A549 (cell line): Measurements from ENCODE around the gene XKR3. TPM values are rescaled to one million over a fixed set of nuclear protein-coding genes. Genes with fewer than 3 reads are reported as not detected.

Experiments
- ATAC-seq, 2 experiments: fragments of 200-7000 bp in 1 of 2; fragments of >200 bp in 1 of 2; cut with Nextera tagmentation in 1 of 2; cut with Tn5 transposase in 1 of 2; 3 replicates each; pipeline versions ENCODE4 v1.8.0 to v1.9.1; 2018 to 2020; ENCODE audit warnings: mild to moderate bottlenecking in 1 of 2, moderate library complexity in 1 of 2
- CTCF ChIA-PET: fragments of 300-600 bp; sonication (Branson Sonifier 250); formaldehyde crosslinking; extraction: SDS; loops from one replicate; lab custom pipeline; 2021; ENCODE audit warnings: antibody characterized with exemption, inconsistent platforms; lab: Yijun Ruan, JAX
- POLR2A ChIA-PET: fragments of 350-600 bp; formaldehyde crosslinking; extraction: SDS; loops from one replicate; lab custom pipeline; 2021; ENCODE audit warnings: antibody characterized with exemption, inconsistent platforms; lab: Yijun Ruan, JAX
- DNase-seq, 2 experiments: peaks; one replicate each; pipeline versions ENCODE4 v3.0.0 to v3.0.0-alpha.2; 2011 to 2016; ENCODE audit warnings: low read depth in 1 of 2, low spot score in 1 of 2
- FAIRE-seq: peaks from 2 replicates; lab custom pipeline; 2011; peaks lifted over from hg19 to GRCh38; lab: Jason Lieb, UNC
- H3K27ac ChIP-seq, 2 experiments: fragments of >200 bp; sonication (Bioruptor Twin); formaldehyde crosslinking; 3 replicates each; pipeline ENCODE4 v1.5.1; 2016 to 2017
- H3K4me1 ChIP-seq: fragments of >200 bp; sonication (Bioruptor Twin); formaldehyde crosslinking; 3 replicates; pipeline ENCODE4 v1.6.1; 2016
- H3K4me2 ChIP-seq: fragments of >200 bp; sonication (Bioruptor Twin); formaldehyde crosslinking; 3 replicates; pipeline ENCODE4 v1.6.1; 2016
- H3K4me3 ChIP-seq: fragments of >200 bp; sonication (Bioruptor Twin); formaldehyde crosslinking; 3 replicates; pipeline ENCODE4 v1.5.1; 2016
- H3K9me3 ChIP-seq: fragments of >200 bp; sonication (Bioruptor Twin); formaldehyde crosslinking; 3 replicates; pipeline ENCODE4 v1.6.1; 2016
- CHD4 ChIP-seq: fragments of 200-600 bp; sonication (generic); IDR thresholded peaks from 2 replicates; pipeline ENCODE4 v1.6.1; 2016; ENCODE audit warnings: antibody characterized with exemption, mild to moderate bottlenecking, borderline replicate concordance
- ESRRA ChIP-seq: fragments of 150-350 bp; IDR thresholded peaks from 2 replicates; pipeline ENCODE4 v1.6.1; 2014; ENCODE audit warnings: mild to moderate bottlenecking, low read length, borderline replicate concordance
- FOSL2 ChIP-seq, 2 experiments: fragments of 450-650 bp in 1 of 2; fragments of >200 bp in 1 of 2; sonication (Bioruptor Twin) in 1 of 2; formaldehyde crosslinking; IDR thresholded peaks; 2 replicates each; pipeline versions ENCODE4 v1.5.0 to v1.6.1; 2016 to 2020; ENCODE audit warnings: mild to moderate bottlenecking in 1 of 2, moderate library complexity in 1 of 2
- FOXS1 ChIP-seq: fragments of 250-450 bp; sonication (Bioruptor Pico); IDR thresholded peaks from 2 replicates; pipeline ENCODE4 v1.5.0; 2020; ENCODE audit warnings: mild to moderate bottlenecking, moderate library complexity
- HDAC2 ChIP-seq: fragments of 200-600 bp; sonication (generic); IDR thresholded peaks from 2 replicates; pipeline ENCODE4 v1.6.1; 2016
- HES2 ChIP-seq: fragments of >200 bp; sonication (Bioruptor Twin); formaldehyde crosslinking; IDR thresholded peaks from 2 replicates; pipeline ENCODE4 v1.6.1; 2016
- HEYL ChIP-seq: fragments of 250-450 bp; sonication (Bioruptor Pico); IDR thresholded peaks from 2 replicates; pipeline ENCODE4 v1.8.0; 2021; ENCODE audit warnings: mild to moderate bottlenecking, moderate library complexity
- HOXA7 ChIP-seq: fragments of 250-450 bp; sonication (Bioruptor Pico); IDR thresholded peaks from 2 replicates; pipeline ENCODE4 v1.5.0; 2020; ENCODE audit warnings: mild to moderate bottlenecking, moderate library complexity
- HOXB5 ChIP-seq: fragments of 250-450 bp; sonication (Bioruptor Pico); IDR thresholded peaks from 2 replicates; pipeline ENCODE4 v1.5.0; 2020; ENCODE audit warnings: mild to moderate bottlenecking, moderate library complexity
- KDM1A ChIP-seq: fragments of 200-600 bp; sonication (generic); IDR thresholded peaks from 2 replicates; pipeline ENCODE4 v1.6.1; 2016; ENCODE audit warnings: low read depth, mild to moderate bottlenecking
- MAX ChIP-seq: IDR thresholded peaks from 2 replicates; pipeline ENCODE4 v1.6.1; 2012
- POLR2AphosphoS2 ChIP-seq: conservative IDR thresholded peaks from 2 replicates; pipeline ENCODE4 v1.6.1; 2012; ENCODE audit warnings: low read length, improper control_type of control experiment, inconsistent platforms
- RAD21 ChIP-seq, 2 experiments: fragments of >200 bp in 1 of 2; sonication (Bioruptor Twin) in 1 of 2; formaldehyde crosslinking in 1 of 2; IDR thresholded peaks in 1 of 2; conservative IDR thresholded peaks in 1 of 2; 2 replicates in 1 of 2; 3 replicates in 1 of 2; pipeline ENCODE4 v1.6.1; 2012 to 2018; ENCODE audit warnings: inconsistent platforms in 1 of 2
- RFX5 ChIP-seq: fragments of 450-650 bp; IDR thresholded peaks from 2 replicates; pipeline ENCODE4 v1.7.1; 2014; ENCODE audit warnings: antibody characterized with exemption, mild to moderate bottlenecking, moderate library complexity
- RNF2 ChIP-seq: fragments of 200-600 bp; sonication (generic); IDR thresholded peaks from 2 replicates; pipeline ENCODE4 v1.6.1; 2016; ENCODE audit warnings: low read depth, mild to moderate bottlenecking, antibody characterized with exemption, moderate library complexity, borderline replicate concordance
- ZFP36 ChIP-seq: fragments of 450-650 bp; IDR thresholded peaks from 2 replicates; pipeline ENCODE4 v1.6.1; 2014; ENCODE audit warnings: borderline replicate concordance; ENCODE audit not compliant: partially characterized antibody
- WGBS: methylation state at CpG from one replicate; pipeline ENCODE4 v1.1.6; 2017; ENCODE audit errors: missing lambda C conversion rate; 5-methylcytosine and 5-hydroxymethylcytosine counted together
- polyA plus RNA-seq, 4 experiments: library from polyadenylated mRNA; depleted of rRNA in 3 of 4; stranded (reverse); fragments of >200 nt; fragmentation: RNase III in 1 of 4; extraction: RNeasy Plus Mini Kit Qiagen cat#74134 plus additional on column Dnase treatment in 1 of 4; gene quantifications; 2 replicates in 3 of 4; 3 replicates in 1 of 4; pipeline ENCODE4 v1.2.3, GENCODE V29; 2011 to 2017

Gene XKR3
- polyA plus RNA-seq, 2 of the 4 experiments (the other 2 are of a cell fraction) = not detected

- no peak for TF ChIP-seq HOXA7 (CRISPR knock-in tag)
- no peak for TF ChIP-seq FOXS1
- TF ChIP-seq HDAC2 = no peak
- no peak for TF ChIP-seq MAX
- TF ChIP-seq ZFP36 = no peak
- no peak for TF ChIP-seq HES2
- no peak for TF ChIP-seq CHD4
- TF ChIP-seq RNF2 = no peak
- POLR2A ChIA-PET = no interaction called here
- H3K4me3 ChIP-seq = no peak overlapping the region
- no peak for DNase-seq
- CTCF ChIA-PET = no interaction called here
- H3K4me1 ChIP-seq = no peaks in the 10 kb centered on the region
- FAIRE-seq = no peak
- no peak overlapping the region for H3K27ac ChIP-seq
- no peaks in the 10 kb centered on the region for H3K9me3 ChIP-seq
- ATAC-seq = no peak
- H3K4me2 ChIP-seq = no peak overlapping the region
Measured at GRCh38 chr22:16819249-16819648, 6.0 kb downstream of the XKR3 start.

GRCh38 chr22:16818538-16818937 lies 6.7 kb downstream of the XKR3 start:
- ChIA-PET POLR2A (no interaction called here), CTCF (no interaction called here)
- TF ChIP-seq ESRRA (no peak), HDAC2 (no peak), POLR2AphosphoS2 (no peak), RFX5 (no peak), HOXB5 (CRISPR knock-in tag) (no peak), KDM1A (no peak), FOSL2 (IDR thresholded peaks at IDR 0.05) (no peak), FOSL2 (CRISPR knock-in tag; IDR thresholded peaks at IDR 0.05) (no peak)
- Histone ChIP-seq H3K4me3 (no peak overlapping the region), H3K27ac (no peak overlapping the region), H3K9me3 (no peaks in the 10 kb centered on the region), H3K4me1 (no peaks in the 10 kb centered on the region), H3K4me2 (no peak overlapping the region)
- DNase-seq = no peak
- no peak for FAIRE-seq
- WGBS = 5% methylated on average over 2 of the region's 2 CpGs
- no peak for ATAC-seq

- TF ChIP-seq CHD4 (no peak), MAX (no peak), RAD21 (conservative IDR thresholded peaks at IDR 0.05 in 1 of 2, IDR thresholded peaks at IDR 0.05 in 1 of 2) (no peak)
- H3K4me1 ChIP-seq = no peaks in the 10 kb centered on the region
- H3K27ac ChIP-seq = no peak overlapping the region
- DNase-seq (no peak), ATAC-seq (no peak), FAIRE-seq (no peak)
- ChIA-PET POLR2A (no interaction called here), CTCF (no interaction called here)
- no peaks in the 10 kb centered on the region for H3K9me3 ChIP-seq
- no peak overlapping the region for H3K4me2 ChIP-seq
- WGBS = 0% methylated on average over 1 of the region's 1 CpG
- H3K4me3 ChIP-seq = no peak overlapping the region
Measured at GRCh38 chr22:16815073-16815472, 10.1 kb downstream of the XKR3 start.

GRCh38 chr22:16810188-16810802 lies 14.9 kb downstream of the XKR3 start:
- no peak overlapping the region for H3K4me2 ChIP-seq
- 4% methylated on average over 4 of the region's 4 CpGs for WGBS
- no peak for TF ChIP-seq KDM1A
- no peaks in the 10 kb centered on the region for H3K4me1 ChIP-seq
- no peak for DNase-seq
- no peak overlapping the region for H3K4me3 ChIP-seq
- H3K27ac ChIP-seq = no peak overlapping the region
- ChIA-PET POLR2A (no interaction called here), CTCF (no interaction called here)
- ATAC-seq = no peak
- FAIRE-seq = no peak
- H3K9me3 ChIP-seq = no peaks in the 10 kb centered on the region

- Histone ChIP-seq H3K4me3 (no peak overlapping the region), H3K4me1 (no peaks in the 10 kb centered on the region), H3K9me3 (no peaks in the 10 kb centered on the region), H3K4me2 (no peak overlapping the region), H3K27ac (no peak overlapping the region)
- CTCF ChIA-PET = no interaction called here
- POLR2A ChIA-PET = no interaction called here
- ATAC-seq (no peak), DNase-seq (no peak), FAIRE-seq (no peak)
- 3% methylated on average over 2 of the region's 2 CpGs for WGBS
- TF ChIP-seq HEYL (CRISPR knock-in tag) (no peak), CHD4 (no peak)
Measured at GRCh38 chr22:16808744-16809143, 16.5 kb downstream of the XKR3 start.
